ENCODE results near the gene ASAH2.

ASAH2 gene

DNA sequence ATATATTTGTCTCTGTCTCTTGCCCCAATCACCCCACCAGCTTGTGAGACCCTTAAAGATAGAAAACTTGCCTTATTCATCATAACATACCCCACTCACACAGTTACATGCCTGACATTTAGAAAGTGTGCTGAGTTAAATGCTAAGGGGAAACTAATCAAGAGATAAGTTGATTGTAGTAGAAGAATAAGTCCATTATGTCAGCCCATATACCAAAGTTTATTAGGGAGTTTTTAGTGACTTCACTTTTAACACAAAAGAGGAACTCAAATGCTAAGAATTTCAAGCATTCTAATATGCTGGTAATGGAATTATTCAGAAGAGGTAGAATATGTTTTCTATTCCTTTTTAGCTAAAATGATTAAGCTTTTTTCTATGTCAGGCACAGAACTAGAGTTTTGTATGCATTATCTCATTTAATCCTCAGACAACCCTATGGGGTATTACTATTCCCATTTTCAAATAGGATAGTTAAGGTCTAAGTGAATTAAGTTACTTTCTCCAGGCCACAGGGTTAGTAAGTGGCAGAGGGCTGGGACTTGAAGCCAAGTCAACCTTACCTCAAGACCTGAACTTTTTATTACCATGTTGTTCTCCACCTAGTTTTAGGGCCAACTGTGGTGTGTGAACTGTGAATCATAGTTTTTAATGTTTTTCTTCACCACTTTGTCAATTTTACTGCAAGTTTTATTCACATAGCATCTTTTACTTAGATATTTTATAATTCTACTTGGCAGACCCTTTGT is 19.6 kb downstream of the ASAH2 start:
- H2AFZ ChIP-seq: no peak overlapping the region
- H3K9me3 ChIP-seq (ENCODE audit: control insufficient read depth, low read length): no peaks in the 10 kb centered on the region
- no peak overlapping the region for H3K4me3 ChIP-seq (ENCODE audit: low read depth, low read length)
- H3K9ac ChIP-seq: no peak overlapping the region
- no peaks in the 10 kb centered on the region for H3K27me3 ChIP-seq (ENCODE audit: control insufficient read depth, insufficient read depth, low read length)
- H3K4me1 ChIP-seq: no peaks in the 10 kb centered on the region
- TF ChIP-seq, protein P1, sequence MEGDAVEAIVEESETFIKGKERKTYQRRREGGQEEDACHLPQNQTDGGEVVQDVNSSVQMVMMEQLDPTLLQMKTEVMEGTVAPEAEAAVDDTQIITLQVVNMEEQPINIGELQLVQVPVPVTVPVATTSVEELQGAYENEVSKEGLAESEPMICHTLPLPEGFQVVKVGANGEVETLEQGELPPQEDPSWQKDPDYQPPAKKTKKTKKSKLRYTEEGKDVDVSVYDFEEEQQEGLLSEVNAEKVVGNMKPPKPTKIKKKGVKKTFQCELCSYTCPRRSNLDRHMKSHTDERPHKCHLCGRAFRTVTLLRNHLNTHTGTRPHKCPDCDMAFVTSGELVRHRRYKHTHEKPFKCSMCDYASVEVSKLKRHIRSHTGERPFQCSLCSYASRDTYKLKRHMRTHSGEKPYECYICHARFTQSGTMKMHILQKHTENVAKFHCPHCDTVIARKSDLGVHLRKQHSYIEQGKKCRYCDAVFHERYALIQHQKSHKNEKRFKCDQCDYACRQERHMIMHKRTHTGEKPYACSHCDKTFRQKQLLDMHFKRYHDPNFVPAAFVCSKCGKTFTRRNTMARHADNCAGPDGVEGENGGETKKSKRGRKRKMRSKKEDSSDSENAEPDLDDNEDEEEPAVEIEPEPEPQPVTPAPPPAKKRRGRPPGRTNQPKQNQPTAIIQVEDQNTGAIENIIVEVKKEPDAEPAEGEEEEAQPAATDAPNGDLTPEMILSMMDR (IDR thresholded peaks at IDR 0.05): no peak
- no peaks in the 10 kb centered on the region for H3K79me2 ChIP-seq
- H3K4me2 ChIP-seq (ENCODE audit: low read length): no peak overlapping the region
- no peaks in the 10 kb centered on the region for H3K36me3 ChIP-seq (ENCODE audit: control insufficient read depth, insufficient read depth, low read length)
- H3K27ac ChIP-seq: no peak overlapping the region

DNA sequence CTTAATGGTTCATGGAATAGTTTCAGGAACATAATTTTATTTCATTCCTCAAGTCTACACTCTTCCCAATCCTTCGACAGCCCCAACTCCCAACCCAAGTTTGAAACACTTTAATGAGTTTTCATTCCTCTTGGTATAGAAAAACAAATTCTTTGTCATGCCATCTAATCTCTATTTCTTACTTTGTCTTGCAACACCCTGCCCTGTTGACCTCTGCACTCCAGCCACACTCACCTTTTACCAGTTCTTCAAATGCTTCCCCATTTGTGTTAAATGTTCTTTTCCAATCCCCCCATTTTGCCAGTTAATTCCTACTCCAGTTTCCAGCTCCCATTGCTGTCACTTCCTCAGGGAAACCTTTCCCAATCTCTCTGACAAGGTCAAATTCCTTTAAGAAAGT is 21.9 kb downstream of the ASAH2 start:
- Histone ChIP-seq H3K27me3 (ENCODE audit: control insufficient read depth, insufficient read depth, low read length) (no peaks in the 10 kb centered on the region), H3K9ac (no peak overlapping the region), H3K9me3 (ENCODE audit: control insufficient read depth, low read length) (no peaks in the 10 kb centered on the region), H3K27ac (no peak overlapping the region), H3K36me3 (ENCODE audit: control insufficient read depth, insufficient read depth, low read length) (no peaks in the 10 kb centered on the region), H3K79me2 (no peaks in the 10 kb centered on the region), H3K4me3 (ENCODE audit: low read depth, low read length) (no peak overlapping the region), H3K4me2 (ENCODE audit: low read length) (no peak overlapping the region), H2AFZ (no peak overlapping the region), H3K4me1 (peaks cover 2% of the 10 kb centered on the region)
- TF ChIP-seq, protein P1 (IDR thresholded peaks at IDR 0.05): no peak

DNA sequence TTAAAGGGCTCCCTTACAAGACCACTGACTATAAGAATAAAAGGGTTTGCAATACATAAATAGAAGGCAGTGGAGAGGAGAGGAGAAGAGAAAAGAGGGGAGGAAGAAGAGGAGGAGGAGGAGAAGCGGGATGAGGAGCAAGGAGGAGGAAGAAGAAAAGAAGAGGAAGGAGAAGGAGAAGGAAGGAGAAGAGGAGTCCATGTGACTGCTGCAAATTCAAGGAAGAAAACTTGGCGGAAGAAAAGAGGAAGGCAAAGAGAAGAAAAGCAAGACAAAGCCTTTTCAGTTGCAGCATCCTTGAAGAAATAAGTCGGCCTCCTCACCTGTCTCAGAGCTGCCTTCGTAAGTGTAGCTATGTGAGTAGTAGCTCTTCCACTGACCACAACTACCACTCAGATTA is 22.6 kb downstream of the ASAH2 start:
- TF ChIP-seq, protein P1 (IDR thresholded peaks at IDR 0.05): no peak
- Histone ChIP-seq H3K36me3 (ENCODE audit: control insufficient read depth, insufficient read depth, low read length) (no peaks in the 10 kb centered on the region), H3K27ac (no peak overlapping the region), H3K79me2 (no peaks in the 10 kb centered on the region), H3K4me3 (ENCODE audit: low read depth, low read length) (no peak overlapping the region), H3K27me3 (ENCODE audit: control insufficient read depth, insufficient read depth, low read length) (no peaks in the 10 kb centered on the region), H3K4me2 (ENCODE audit: low read length) (no peak overlapping the region), H3K9ac (no peak overlapping the region), H3K9me3 (ENCODE audit: control insufficient read depth, low read length) (no peaks in the 10 kb centered on the region), H3K4me1 (peaks cover 2% of the 10 kb centered on the region), H2AFZ (no peak overlapping the region)

DNA sequence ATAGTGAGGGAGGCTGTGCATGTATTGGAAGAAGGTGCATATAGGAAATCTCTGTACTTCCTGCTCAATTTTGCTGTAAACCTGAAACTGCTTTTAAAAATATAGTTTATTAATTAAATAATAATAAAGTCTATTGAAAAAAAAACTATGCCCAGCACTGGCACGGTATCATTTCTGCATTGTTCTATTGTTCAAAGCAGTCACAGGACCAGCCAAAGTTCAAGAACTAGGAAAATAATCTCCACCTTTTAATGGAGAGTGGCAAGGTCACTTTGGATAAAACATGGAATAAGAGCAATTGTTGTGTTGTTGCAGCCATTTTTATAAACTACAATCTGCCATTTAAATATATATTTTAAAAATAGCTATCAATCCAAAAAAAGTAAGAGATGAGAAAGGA is 24.7 kb downstream of the ASAH2 start:
- Histone ChIP-seq H3K4me3 (ENCODE audit: low read depth, low read length) (no peak overlapping the region), H3K27ac (no peak overlapping the region), H3K9me3 (ENCODE audit: control insufficient read depth, low read length) (no peaks in the 10 kb centered on the region), H3K9ac (no peak overlapping the region), H3K36me3 (ENCODE audit: control insufficient read depth, insufficient read depth, low read length) (no peaks in the 10 kb centered on the region), H2AFZ (no peak overlapping the region), H3K4me1 (peaks cover 2% of the 10 kb centered on the region), H3K27me3 (ENCODE audit: control insufficient read depth, insufficient read depth, low read length) (no peaks in the 10 kb centered on the region), H3K79me2 (no peaks in the 10 kb centered on the region), H3K4me2 (ENCODE audit: low read length) (no peak overlapping the region)
- TF ChIP-seq, protein P1 (IDR thresholded peaks at IDR 0.05): no peak

Data from parathyroid adenoma (tissue), 2 donors.